ENCODE data around the gene EVA1C. TPM values are rescaled to one million over a fixed set of nuclear protein-coding genes. Genes with fewer than 3 reads are reported as not detected.

The EVA1C gene
- total and polyA plus RNA-seq, 2 donors (not counting 3 experiments of a cell fraction or from before 2014, with no cell fraction given) = 22.8 to 38.6 TPM

DNA sequence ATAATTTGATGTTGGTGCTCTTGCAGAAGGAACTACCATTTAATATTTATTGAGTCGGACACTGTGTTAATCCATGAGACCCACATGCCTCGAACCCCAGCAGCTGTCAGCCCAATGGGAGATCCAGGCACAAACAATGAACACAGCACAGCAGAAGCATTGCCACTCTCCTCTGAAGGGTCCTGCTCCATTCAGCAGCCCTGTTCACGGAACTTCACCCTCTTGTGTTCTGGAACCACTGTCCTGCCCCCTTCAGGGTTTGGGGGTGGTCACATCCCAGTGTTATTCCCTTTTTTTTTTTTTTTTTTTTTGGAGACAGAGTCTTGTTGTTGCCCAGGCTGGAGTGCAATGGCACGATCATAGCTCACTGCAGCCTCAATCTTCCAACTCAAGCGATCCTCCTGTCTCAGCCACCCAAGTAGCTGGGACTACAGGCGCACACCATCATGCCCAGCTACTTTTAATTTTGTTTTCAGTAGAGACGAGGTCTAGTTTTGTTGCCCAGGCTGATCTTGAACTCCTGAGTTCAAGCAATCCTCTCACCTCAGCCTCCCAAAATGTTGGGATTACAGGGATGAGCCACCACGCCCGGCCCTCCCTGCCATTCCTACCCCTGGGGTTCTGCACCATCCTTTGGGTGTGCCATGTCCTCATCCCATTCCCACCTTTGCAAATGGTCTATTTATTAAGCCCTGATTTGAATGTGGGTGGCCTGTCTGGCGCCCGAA lies 70.2 kb downstream of the EVA1C start:
- H3K4me3 ChIP-seq (replicated peaks in 1 of 3; ENCODE audit: insufficient read depth in 1 of 3, low read depth in 1 of 3, low read length in 3 of 3) = no peak overlapping the region
- no peaks in the 10 kb centered on the region for H3K9me3 ChIP-seq (replicated peaks; ENCODE audit: control insufficient read depth, insufficient read depth, low read length)
- dilution Hi-C loops (cut with MboI; ENCODE audit: extremely low pct_ligation_motif_present, low sequenced_read_pairs) = no loop called here
- H3K27me3 ChIP-seq (ENCODE audit: control insufficient read depth in 2 of 2, insufficient read depth in 2 of 2, low read length in 2 of 2) = no peaks in the 10 kb centered on the region
- CTCF ChIA-PET = interaction anchor here (1.0 to 2.1 kb wide), 4 partner anchors 37 to 79 kb away, joined by 3 to 5 read pairs (median 3); no protein-coding TSS in a partner anchor
- POLR2A ChIA-PET = interaction anchor here (0.7 kb wide), 1 partner anchor 129 kb away, joined by 11 read pairs; the partner anchor contains the start of gene CFAP298
- H3K9ac ChIP-seq (replicated peaks; ENCODE audit: extremely low read depth, insufficient read depth, low read length) = no peak overlapping the region
- DNase-seq (ENCODE audit: low read depth, low spot score) (no peak), FAIRE-seq (no peak)
- peaks cover 16% of the 10 kb centered on the region for H3K4me1 ChIP-seq (ENCODE audit: control insufficient read depth, extremely low read depth, insufficient read depth, low read length)
- no peaks in the 10 kb centered on the region for H3K36me3 ChIP-seq (ENCODE audit: control insufficient read depth in 2 of 2, extremely low read depth in 1 of 2, insufficient read depth in 2 of 2, low read length in 2 of 2)
- no peaks in the 10 kb centered on the region for H4K20me1 ChIP-seq (replicated peaks; ENCODE audit: control insufficient read depth, extremely low read depth, insufficient read depth, low read length)
- no TSS peak for BruUV-seq (replicated peaks)
- H3K79me2 ChIP-seq (ENCODE audit: control insufficient read depth, insufficient read depth, low read length) = no peaks in the 10 kb centered on the region
- TF ChIP-seq EZH2 (IDR thresholded peaks at IDR 0.05; ENCODE audit: borderline replicate concordance, low read depth, low read length, severe bottlenecking) (no peak), FOS (IDR thresholded peaks at IDR 0.05; ENCODE audit: borderline replicate concordance, insufficient read depth, low read length) (no peak), MAX (IDR thresholded peaks at IDR 0.05; ENCODE audit: insufficient read depth, insufficient read length) (no peak), MYC (IDR thresholded peaks at IDR 0.05; ENCODE audit: low read depth, low read length) (no peak), GATA2 (IDR thresholded peaks at IDR 0.05; ENCODE audit: insufficient read depth, insufficient read length, low read depth, low read length) (no peak), POLR2A (IDR thresholded peaks at IDR 0.05; ENCODE audit: low read depth, low read length) (no peak), POLR2AphosphoS5 (IDR thresholded peaks at IDR 0.05; ENCODE audit: insufficient read depth, low read depth, low read length) (no peak), JUN (IDR thresholded peaks at IDR 0.05; ENCODE audit: borderline replicate concordance, insufficient read depth, insufficient read length, low read depth) (no peak)
- TF ChIP-seq, protein P1, sequence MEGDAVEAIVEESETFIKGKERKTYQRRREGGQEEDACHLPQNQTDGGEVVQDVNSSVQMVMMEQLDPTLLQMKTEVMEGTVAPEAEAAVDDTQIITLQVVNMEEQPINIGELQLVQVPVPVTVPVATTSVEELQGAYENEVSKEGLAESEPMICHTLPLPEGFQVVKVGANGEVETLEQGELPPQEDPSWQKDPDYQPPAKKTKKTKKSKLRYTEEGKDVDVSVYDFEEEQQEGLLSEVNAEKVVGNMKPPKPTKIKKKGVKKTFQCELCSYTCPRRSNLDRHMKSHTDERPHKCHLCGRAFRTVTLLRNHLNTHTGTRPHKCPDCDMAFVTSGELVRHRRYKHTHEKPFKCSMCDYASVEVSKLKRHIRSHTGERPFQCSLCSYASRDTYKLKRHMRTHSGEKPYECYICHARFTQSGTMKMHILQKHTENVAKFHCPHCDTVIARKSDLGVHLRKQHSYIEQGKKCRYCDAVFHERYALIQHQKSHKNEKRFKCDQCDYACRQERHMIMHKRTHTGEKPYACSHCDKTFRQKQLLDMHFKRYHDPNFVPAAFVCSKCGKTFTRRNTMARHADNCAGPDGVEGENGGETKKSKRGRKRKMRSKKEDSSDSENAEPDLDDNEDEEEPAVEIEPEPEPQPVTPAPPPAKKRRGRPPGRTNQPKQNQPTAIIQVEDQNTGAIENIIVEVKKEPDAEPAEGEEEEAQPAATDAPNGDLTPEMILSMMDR (IDR thresholded peaks at IDR 0.05; ENCODE audit: extremely low read depth in 1 of 2, insufficient read depth in 1 of 2, low read depth in 1 of 2, low read length in 2 of 2) = no peak
- no peak overlapping the region for H3K27ac ChIP-seq (ENCODE audit: insufficient read depth, low read depth, low read length)
- H3K4me2 ChIP-seq (ENCODE audit: insufficient read depth, low read length) = no peak overlapping the region
- H2AFZ ChIP-seq (ENCODE audit: low read depth, low read length) = no peak overlapping the region
- intact Hi-C loops (cut with micrococcal nuclease) = no loop called here
- no peaks in the 10 kb centered on the region for H3K9me1 ChIP-seq (replicated peaks; ENCODE audit: control insufficient read depth, extremely low read depth, insufficient read depth, low read length)

Measured in endothelial cell of umbilical vein (primary cell).